GM10248 (cell line): ENCODE measurements around the gene FHOD3.

Source experiments
- CTCF ChIA-PET: fragments of 300-600 bp; sonication (Branson Sonifier 250); formaldehyde crosslinking; extraction: SDS; loops from one replicate; lab custom pipeline; 2021; ENCODE audit warnings: antibody characterized with exemption; lab: Yijun Ruan, JAX
- POLR2A ChIA-PET: fragments of 350-650 bp; sonication (Branson Sonifier 250); formaldehyde crosslinking; extraction: SDS; loops from one replicate; lab custom pipeline; 2020; ENCODE audit warnings: antibody characterized with exemption; lab: Yijun Ruan, JAX
- DNase-seq: peaks from one replicate; pipeline ENCODE4 v3.0.0; 2012; ENCODE audit errors: extremely low spot score
- TF ChIP-seq, protein P1 (sequence below): IDR thresholded peaks from 2 replicates; pipeline ENCODE4 v1.5.1; 2012; ENCODE audit warnings: mild to moderate bottlenecking, low read depth; ENCODE audit errors: extremely low read depth, missing control alignments, control extremely low read depth

The FHOD3 gene

DNA sequence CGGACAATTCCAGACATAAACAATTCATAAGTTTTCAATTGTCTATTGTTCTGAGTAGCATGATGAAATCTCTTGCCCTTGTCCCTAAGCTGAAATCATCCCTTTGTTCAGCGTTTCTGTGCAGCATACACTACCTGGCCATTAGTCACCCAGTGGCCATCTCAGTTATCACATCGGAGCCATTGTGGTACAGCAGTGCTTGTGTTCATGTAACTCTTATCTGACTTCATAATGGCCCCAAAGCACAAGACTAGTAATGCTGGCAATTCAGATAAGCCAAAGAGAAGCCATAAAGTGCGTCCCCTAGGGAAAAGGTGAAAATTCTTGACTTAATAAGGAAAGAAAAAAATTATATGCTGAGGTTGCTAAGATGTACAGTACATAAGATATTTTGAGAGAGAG, 127.2 kb downstream of the FHOD3 start:
- TF ChIP-seq, protein P1, sequence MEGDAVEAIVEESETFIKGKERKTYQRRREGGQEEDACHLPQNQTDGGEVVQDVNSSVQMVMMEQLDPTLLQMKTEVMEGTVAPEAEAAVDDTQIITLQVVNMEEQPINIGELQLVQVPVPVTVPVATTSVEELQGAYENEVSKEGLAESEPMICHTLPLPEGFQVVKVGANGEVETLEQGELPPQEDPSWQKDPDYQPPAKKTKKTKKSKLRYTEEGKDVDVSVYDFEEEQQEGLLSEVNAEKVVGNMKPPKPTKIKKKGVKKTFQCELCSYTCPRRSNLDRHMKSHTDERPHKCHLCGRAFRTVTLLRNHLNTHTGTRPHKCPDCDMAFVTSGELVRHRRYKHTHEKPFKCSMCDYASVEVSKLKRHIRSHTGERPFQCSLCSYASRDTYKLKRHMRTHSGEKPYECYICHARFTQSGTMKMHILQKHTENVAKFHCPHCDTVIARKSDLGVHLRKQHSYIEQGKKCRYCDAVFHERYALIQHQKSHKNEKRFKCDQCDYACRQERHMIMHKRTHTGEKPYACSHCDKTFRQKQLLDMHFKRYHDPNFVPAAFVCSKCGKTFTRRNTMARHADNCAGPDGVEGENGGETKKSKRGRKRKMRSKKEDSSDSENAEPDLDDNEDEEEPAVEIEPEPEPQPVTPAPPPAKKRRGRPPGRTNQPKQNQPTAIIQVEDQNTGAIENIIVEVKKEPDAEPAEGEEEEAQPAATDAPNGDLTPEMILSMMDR, result no peak
- DNase-seq, result no peak
- CTCF ChIA-PET, result no interaction called here
- POLR2A ChIA-PET, result no interaction called here

GRCh38 chr18:36427369-36427768, 129.9 kb downstream of the FHOD3 start:
- ChIA-PET POLR2A (no interaction called here), CTCF (no interaction called here)
- TF ChIP-seq, protein P1, result no peak
- no peak for DNase-seq

GRCh38 chr18:36427831-36428230, 130.3 kb downstream of the FHOD3 start:
- ChIA-PET CTCF (interaction anchor here (0.7 kb wide), 1 partner anchor 33 kb away, joined by 3 read pairs; no protein-coding TSS in a partner anchor), POLR2A (no interaction called here)
- DNase-seq, result no peak

GRCh38 chr18:36428431-36429029, 131.0 kb downstream of the FHOD3 start:
- ChIA-PET POLR2A (no interaction called here), CTCF (interaction anchor here (0.7 kb wide), 1 partner anchor 32 kb away, joined by 3 read pairs; no protein-coding TSS in a partner anchor)
- DNase-seq, result no peak
- TF ChIP-seq, protein P1, result no peak

More at GRCh38 chr18:36427831-36428230, 130.3 kb downstream of the FHOD3 start:
- TF ChIP-seq, protein P1, result no peak

- no peak for DNase-seq
- ChIA-PET CTCF (interaction anchor here (1.1 to 2.2 kb wide), 3 partner anchors 10 to 46 kb away, joined by 3 to 8 read pairs (median 3); no protein-coding TSS in a partner anchor), POLR2A (no interaction called here)
- TF ChIP-seq, protein P1, result no peak
Measured at GRCh38 chr18:36432880-36433555, 135.5 kb downstream of the FHOD3 start.

DNA sequence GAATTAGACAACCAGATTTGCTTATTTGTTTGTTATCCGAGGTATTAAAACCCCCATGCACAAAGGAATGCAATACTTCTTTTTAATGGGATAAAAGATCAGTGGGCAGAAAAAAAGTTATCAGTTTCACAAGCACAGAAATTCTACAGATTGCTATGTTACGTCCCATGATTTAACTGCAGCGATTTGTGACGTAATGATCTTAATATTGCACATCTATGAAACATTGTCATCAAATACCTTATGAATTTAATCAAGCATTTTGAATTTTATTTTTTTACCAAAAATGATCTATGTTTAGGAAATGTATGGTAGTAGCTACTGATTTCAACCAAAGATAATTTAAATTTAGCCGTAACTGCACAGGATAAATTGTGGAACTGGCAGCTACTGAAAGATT, 138.9 kb downstream of the FHOD3 start:
- CTCF ChIA-PET, result interaction anchor here (0.8 to 2.4 kb wide), 4 partner anchors 24 to 37 kb away, joined by 3 to 7 read pairs (median 4); no protein-coding TSS in a partner anchor
- no peak for DNase-seq
- POLR2A ChIA-PET, result no interaction called here
- TF ChIP-seq, protein P1, result no peak
